ENCODE data around the gene RAPGEF4. TPM values are rescaled to one million over a fixed set of nuclear protein-coding genes. Genes with fewer than 3 reads are reported as not detected.
A peak's percentile ranks its signal among the peaks of the same experiment; 100 is the strongest.

RAPGEF4 gene
- total RNA-seq, 4 donors from 2014 or later = 16.1 to 26.2 (median 21.3) TPM

GRCh38 chr2:172812158-172812744 lies 76.6 kb downstream of the RAPGEF4 start:
- TF ChIP-seq POLR2A (IDR thresholded peaks at IDR 0.05) = no peak
- TF ChIP-seq, protein P1, sequence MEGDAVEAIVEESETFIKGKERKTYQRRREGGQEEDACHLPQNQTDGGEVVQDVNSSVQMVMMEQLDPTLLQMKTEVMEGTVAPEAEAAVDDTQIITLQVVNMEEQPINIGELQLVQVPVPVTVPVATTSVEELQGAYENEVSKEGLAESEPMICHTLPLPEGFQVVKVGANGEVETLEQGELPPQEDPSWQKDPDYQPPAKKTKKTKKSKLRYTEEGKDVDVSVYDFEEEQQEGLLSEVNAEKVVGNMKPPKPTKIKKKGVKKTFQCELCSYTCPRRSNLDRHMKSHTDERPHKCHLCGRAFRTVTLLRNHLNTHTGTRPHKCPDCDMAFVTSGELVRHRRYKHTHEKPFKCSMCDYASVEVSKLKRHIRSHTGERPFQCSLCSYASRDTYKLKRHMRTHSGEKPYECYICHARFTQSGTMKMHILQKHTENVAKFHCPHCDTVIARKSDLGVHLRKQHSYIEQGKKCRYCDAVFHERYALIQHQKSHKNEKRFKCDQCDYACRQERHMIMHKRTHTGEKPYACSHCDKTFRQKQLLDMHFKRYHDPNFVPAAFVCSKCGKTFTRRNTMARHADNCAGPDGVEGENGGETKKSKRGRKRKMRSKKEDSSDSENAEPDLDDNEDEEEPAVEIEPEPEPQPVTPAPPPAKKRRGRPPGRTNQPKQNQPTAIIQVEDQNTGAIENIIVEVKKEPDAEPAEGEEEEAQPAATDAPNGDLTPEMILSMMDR (IDR thresholded peaks at IDR 0.05) = no peak
- Histone ChIP-seq H3K4me3 (no peak overlapping the region), H3K9me3 (no peaks in the 10 kb centered on the region), H3K27ac (no peak overlapping the region), H3K36me3 (no peaks in the 10 kb centered on the region), H3K4me1 (no peaks in the 10 kb centered on the region), H3K27me3 (no peaks in the 10 kb centered on the region)
- intact Hi-C loops (cut with DNase I; ENCODE audit: low total_unique reads) = no loop called here
- DNase-seq = no peak

DNA sequence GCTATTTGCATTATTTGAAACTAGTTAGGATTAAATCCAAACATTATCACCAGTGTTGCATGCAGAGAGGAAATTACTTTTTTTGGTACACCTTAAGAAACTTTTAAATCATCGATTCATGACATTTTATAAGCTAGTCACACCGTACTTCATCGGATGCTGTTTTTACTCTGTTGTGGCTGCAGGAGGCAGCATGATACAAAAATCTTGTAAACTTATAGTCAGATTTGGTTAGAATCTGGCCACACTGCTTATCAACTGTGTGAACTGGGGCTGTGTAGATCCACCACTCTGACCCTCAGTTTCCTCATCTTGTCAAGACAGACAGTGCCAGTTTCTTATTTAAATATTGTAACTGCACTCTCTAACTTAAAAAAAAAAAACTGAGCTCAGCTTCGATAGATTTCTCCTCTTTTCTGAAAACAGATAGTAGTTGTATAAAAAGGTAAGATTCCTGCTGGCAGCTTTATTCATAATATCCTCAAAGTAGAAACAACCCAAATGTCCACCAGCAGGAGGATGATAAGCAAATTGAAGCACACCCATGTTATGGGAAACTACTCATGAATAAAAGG lies 77.8 kb downstream of the RAPGEF4 start:
- Histone ChIP-seq H3K4me3 (no peak overlapping the region), H3K9me3 (no peaks in the 10 kb centered on the region), H3K27me3 (no peaks in the 10 kb centered on the region), H3K27ac (no peak overlapping the region), H3K4me1 (no peaks in the 10 kb centered on the region), H3K36me3 (no peaks in the 10 kb centered on the region)
- no peak for TF ChIP-seq POLR2A (IDR thresholded peaks at IDR 0.05)
- TF ChIP-seq, protein P1 (IDR thresholded peaks at IDR 0.05) = peak; percentile 9 to 62 (median 37)
- intact Hi-C loops (cut with DNase I; ENCODE audit: low total_unique reads) = no loop called here
- no peak for DNase-seq

DNA sequence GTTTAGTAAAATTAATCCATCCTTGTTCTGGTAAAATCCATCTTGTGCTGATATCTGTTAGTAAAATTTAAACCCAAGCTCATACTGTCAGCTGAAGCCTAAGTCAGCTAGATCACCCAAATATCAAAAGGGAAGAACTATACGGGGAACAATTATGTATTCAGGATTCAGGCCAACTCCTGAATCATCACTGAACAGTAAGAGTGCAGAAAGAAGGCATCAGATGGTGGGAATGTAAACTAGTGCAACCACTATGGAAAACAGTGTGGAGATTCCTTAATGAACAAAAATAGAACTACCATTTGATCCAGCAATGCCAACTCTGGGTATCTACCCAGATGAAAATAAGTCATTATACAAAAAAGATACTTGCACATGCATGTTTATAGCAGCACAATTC lies 81.8 kb downstream of the RAPGEF4 start:
- no peak overlapping the region for H3K4me3 ChIP-seq
- no peak overlapping the region for H3K27ac ChIP-seq
- no peaks in the 10 kb centered on the region for H3K9me3 ChIP-seq
- H3K36me3 ChIP-seq = no peaks in the 10 kb centered on the region
- H3K4me1 ChIP-seq = no peaks in the 10 kb centered on the region
- DNase-seq = no peak
- H3K27me3 ChIP-seq = no peaks in the 10 kb centered on the region
- intact Hi-C loops (cut with DNase I; ENCODE audit: low total_unique reads) = no loop called here
- TF ChIP-seq, protein P1 (IDR thresholded peaks at IDR 0.05) = no peak
- TF ChIP-seq POLR2A (IDR thresholded peaks at IDR 0.05) = no peak

- H3K4me3 ChIP-seq = no peak overlapping the region
- DNase-seq = no peak
- H3K27me3 ChIP-seq = no peaks in the 10 kb centered on the region
- intact Hi-C loops (cut with DNase I; ENCODE audit: low total_unique reads) = no loop called here
- H3K27ac ChIP-seq = no peak overlapping the region
- no peaks in the 10 kb centered on the region for H3K9me3 ChIP-seq
- TF ChIP-seq, protein P1 (IDR thresholded peaks at IDR 0.05) = no peak
- no peak for TF ChIP-seq POLR2A (IDR thresholded peaks at IDR 0.05)
- no peaks in the 10 kb centered on the region for H3K4me1 ChIP-seq
- H3K36me3 ChIP-seq = no peaks in the 10 kb centered on the region
These were observed 84.3 kb downstream of the RAPGEF4 start for GRCh38 chr2:172819943-172820342.
